K562 (cell line): ENCODE results near the gene RFLNA.

Experiments used
- BRCA1 ChIP-seq, 2 experiments: fragments of 450-650 bp in 1 of 2; sonication (generic) in 1 of 2; formaldehyde crosslinking in 1 of 2; IDR thresholded peaks; 2 replicates each; pipeline versions ENCODE4 v1.5.0 to v1.6.1; 2017 to 2020; ENCODE audit warnings: mild to moderate bottlenecking in 1 of 2, missing genetic modification reagents in 1 of 2
- MEIS2 ChIP-seq: fragments of 450-650 bp; IDR thresholded peaks from 2 replicates; pipeline ENCODE4 v1.6.1; 2014; ENCODE audit warnings: mild to moderate bottlenecking; ENCODE audit not compliant: partially characterized antibody
- NCOA1 ChIP-seq: fragments of 450-650 bp; IDR thresholded peaks from 2 replicates; pipeline ENCODE4 v1.6.1; 2016; ENCODE audit warnings: low read depth
- TFAM ChIP-seq: fragments of 250-450 bp; sonication (Bioruptor Pico); conservative IDR thresholded peaks from 2 replicates; pipeline ENCODE4 v1.5.0; 2021; ENCODE audit warnings: mild to moderate bottlenecking, moderate library complexity
- YY1 ChIP-seq, 3 experiments: IDR thresholded peaks; 2 replicates each; pipeline ENCODE4 v1.6.1; 2011; ENCODE audit warnings: low read length in 2 of 3, mild to moderate bottlenecking in 2 of 3, moderate library complexity in 2 of 3, borderline replicate concordance in 1 of 3, control low read depth in 1 of 3, low read depth in 1 of 3; ENCODE audit not compliant: insufficient read depth in 3 of 3, insufficient replicate concordance in 2 of 3, control insufficient read depth in 1 of 3, insufficient read length in 1 of 3; ENCODE audit errors: extremely low read depth in 1 of 3
- ZNF57 ChIP-seq: fragments of 450-650 bp; formaldehyde crosslinking; IDR thresholded peaks from 2 replicates; pipeline ENCODE4 v1.4.0; 2020; ENCODE audit warnings: mild to moderate bottlenecking, moderate library complexity
- TF ChIP-seq, protein P1 (sequence below): sonication (generic); formaldehyde crosslinking; IDR thresholded peaks from 2 replicates; pipeline ENCODE4 v1.8.0; 2023; ENCODE audit warnings: missing genetic modification reagents, mild to moderate bottlenecking, borderline replicate concordance
- TF ChIP-seq, protein P2 (sequence below): IDR thresholded peaks from 2 replicates; pipeline ENCODE4 v1.6.1; 2016; ENCODE audit warnings: missing genetic modification characterization, missing compliant biosample characterization

DNA sequence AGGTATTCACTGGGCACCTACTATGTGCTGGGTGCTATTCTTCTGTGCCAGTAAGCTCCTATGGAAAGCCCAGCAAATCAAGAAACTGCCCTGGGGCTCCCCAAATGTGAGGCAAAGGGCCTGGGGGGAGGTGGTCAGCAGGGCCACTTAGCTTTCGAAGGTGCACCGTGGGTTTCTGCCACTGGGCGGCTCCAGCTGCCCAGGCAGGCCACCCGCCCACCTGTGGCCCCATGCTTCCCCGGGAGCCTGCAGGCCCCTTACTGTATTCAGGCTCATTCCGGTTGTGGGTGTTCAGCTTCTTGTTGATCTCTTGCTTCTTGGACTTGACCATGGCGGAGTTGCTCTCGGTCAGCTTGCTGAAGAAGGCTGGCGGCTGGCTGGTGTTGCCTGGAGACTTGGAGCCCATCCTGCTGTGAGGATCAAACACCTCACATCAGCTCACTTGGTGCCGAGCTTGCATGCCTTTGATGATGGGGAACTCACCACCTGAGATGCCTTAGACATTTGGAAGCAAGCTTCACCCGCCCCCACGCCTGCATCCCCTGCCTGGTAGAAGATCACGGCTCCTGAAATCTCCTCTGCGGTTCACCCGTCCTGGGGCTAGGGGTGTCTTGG lies 37.3 kb downstream of the RFLNA start:
- TF ChIP-seq BRCA1 (IDR thresholded peaks at IDR 0.05) (no peak), BRCA1 (CRISPR knock-in tag; IDR thresholded peaks at IDR 0.05) (no peak), ZNF57 (no peak), NCOA1 (no peak), YY1 (IDR thresholded peaks at IDR 0.05; ENCODE audit: borderline replicate concordance in 1 of 3, control insufficient read depth in 1 of 3, extremely low read depth in 1 of 3, insufficient read depth in 3 of 3, insufficient read length in 1 of 3, insufficient replicate concordance in 2 of 3, low read depth in 1 of 3, low read length in 2 of 3) (no peak), TFAM (CRISPR knock-in tag) (no peak), MEIS2 (no peak)
- TF ChIP-seq, protein P1, sequence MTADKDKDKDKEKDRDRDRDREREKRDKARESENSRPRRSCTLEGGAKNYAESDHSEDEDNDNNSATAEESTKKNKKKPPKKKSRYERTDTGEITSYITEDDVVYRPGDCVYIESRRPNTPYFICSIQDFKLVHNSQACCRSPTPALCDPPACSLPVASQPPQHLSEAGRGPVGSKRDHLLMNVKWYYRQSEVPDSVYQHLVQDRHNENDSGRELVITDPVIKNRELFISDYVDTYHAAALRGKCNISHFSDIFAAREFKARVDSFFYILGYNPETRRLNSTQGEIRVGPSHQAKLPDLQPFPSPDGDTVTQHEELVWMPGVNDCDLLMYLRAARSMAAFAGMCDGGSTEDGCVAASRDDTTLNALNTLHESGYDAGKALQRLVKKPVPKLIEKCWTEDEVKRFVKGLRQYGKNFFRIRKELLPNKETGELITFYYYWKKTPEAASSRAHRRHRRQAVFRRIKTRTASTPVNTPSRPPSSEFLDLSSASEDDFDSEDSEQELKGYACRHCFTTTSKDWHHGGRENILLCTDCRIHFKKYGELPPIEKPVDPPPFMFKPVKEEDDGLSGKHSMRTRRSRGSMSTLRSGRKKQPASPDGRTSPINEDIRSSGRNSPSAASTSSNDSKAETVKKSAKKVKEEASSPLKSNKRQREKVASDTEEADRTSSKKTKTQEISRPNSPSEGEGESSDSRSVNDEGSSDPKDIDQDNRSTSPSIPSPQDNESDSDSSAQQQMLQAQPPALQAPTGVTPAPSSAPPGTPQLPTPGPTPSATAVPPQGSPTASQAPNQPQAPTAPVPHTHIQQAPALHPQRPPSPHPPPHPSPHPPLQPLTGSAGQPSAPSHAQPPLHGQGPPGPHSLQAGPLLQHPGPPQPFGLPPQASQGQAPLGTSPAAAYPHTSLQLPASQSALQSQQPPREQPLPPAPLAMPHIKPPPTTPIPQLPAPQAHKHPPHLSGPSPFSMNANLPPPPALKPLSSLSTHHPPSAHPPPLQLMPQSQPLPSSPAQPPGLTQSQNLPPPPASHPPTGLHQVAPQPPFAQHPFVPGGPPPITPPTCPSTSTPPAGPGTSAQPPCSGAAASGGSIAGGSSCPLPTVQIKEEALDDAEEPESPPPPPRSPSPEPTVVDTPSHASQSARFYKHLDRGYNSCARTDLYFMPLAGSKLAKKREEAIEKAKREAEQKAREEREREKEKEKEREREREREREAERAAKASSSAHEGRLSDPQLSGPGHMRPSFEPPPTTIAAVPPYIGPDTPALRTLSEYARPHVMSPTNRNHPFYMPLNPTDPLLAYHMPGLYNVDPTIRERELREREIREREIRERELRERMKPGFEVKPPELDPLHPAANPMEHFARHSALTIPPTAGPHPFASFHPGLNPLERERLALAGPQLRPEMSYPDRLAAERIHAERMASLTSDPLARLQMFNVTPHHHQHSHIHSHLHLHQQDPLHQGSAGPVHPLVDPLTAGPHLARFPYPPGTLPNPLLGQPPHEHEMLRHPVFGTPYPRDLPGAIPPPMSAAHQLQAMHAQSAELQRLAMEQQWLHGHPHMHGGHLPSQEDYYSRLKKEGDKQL: no peak
- TF ChIP-seq, protein P2, sequence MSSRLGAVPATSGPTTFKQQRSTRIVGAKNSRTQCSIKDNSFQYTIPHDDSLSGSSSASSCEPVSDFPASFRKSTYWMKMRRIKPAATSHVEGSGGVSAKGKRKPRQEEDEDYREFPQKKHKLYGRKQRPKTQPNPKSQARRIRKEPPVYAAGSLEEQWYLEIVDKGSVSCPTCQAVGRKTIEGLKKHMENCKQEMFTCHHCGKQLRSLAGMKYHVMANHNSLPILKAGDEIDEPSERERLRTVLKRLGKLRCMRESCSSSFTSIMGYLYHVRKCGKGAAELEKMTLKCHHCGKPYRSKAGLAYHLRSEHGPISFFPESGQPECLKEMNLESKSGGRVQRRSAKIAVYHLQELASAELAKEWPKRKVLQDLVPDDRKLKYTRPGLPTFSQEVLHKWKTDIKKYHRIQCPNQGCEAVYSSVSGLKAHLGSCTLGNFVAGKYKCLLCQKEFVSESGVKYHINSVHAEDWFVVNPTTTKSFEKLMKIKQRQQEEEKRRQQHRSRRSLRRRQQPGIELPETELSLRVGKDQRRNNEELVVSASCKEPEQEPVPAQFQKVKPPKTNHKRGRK (tag): no peak
